Loucy (cell line): ENCODE measurements around the gene MYO1D.
A peak's percentile ranks its signal among the peaks of the same experiment; 100 is the strongest.
"Not testable (repeated sequence)": the region's sequence is repeated elsewhere in the genome, so short reads cannot be mapped to it uniquely, and the experiment has no call there.

ENCODE experiments used
- H2AFZ ChIP-seq: fragments of 200-600 bp; sonication (generic); 2 replicates; pipeline ENCODE4 v1.6.0; 2016; ENCODE audit warnings: antibody characterized with exemption, mild to moderate bottlenecking, low read length, moderate library complexity
- H3F3A ChIP-seq: fragments of 200-600 bp; 2 replicates; pipeline ENCODE4 v1.6.0; 2016; ENCODE audit warnings: antibody characterized with exemption, low read depth, mild to moderate bottlenecking
- H3K27me3 ChIP-seq: fragments of 200-600 bp; sonication (generic); 2 replicates; pipeline ENCODE4 v1.6.1; 2014; ENCODE audit warnings: low read length, mild to moderate bottlenecking; ENCODE audit not compliant: insufficient read depth, poor library complexity, severe bottlenecking
- H3K36me3 ChIP-seq: fragments of 200-600 bp; sonication (generic); 2 replicates; pipeline ENCODE4 v1.6.1; 2016; ENCODE audit warnings: low read length; ENCODE audit not compliant: insufficient read depth
- H3K4me1 ChIP-seq: fragments of 200-600 bp; sonication (generic); 2 replicates; pipeline ENCODE4 v1.5.1; 2014; ENCODE audit warnings: low read length, mild to moderate bottlenecking; ENCODE audit not compliant: insufficient read depth, poor library complexity, severe bottlenecking
- H3K4me2 ChIP-seq: fragments of 200-600 bp; sonication (generic); 2 replicates; pipeline ENCODE4 v1.6.0; 2014; ENCODE audit warnings: antibody characterized with exemption, low read length, low read depth, mild to moderate bottlenecking; ENCODE audit not compliant: poor library complexity, severe bottlenecking
- H3K4me3 ChIP-seq: fragments of 200-600 bp; sonication (generic); 2 replicates; pipeline ENCODE4 v1.5.1; 2014; ENCODE audit warnings: low read length, mild to moderate bottlenecking, mixed read lengths; ENCODE audit not compliant: poor library complexity, severe bottlenecking
- H3K79me2 ChIP-seq: fragments of 200-600 bp; sonication (generic); 2 replicates; pipeline ENCODE4 v1.6.1; 2014; ENCODE audit warnings: low read length; ENCODE audit not compliant: insufficient read depth
- H3K9ac ChIP-seq: fragments of 200-600 bp; sonication (generic); 2 replicates; pipeline ENCODE4 v1.6.0; 2014; ENCODE audit warnings: mild to moderate bottlenecking, low read depth, low read length, moderate library complexity; ENCODE audit not compliant: poor library complexity, severe bottlenecking
- H3K9me2 ChIP-seq: fragments of 200-600 bp; sonication (generic); replicated peaks from 2 replicates; pipeline ENCODE4 v1.6.1; 2016; ENCODE audit warnings: low read depth, low read length, mixed read lengths
- H3K9me3 ChIP-seq: fragments of 200-600 bp; sonication (generic); 2 replicates; pipeline ENCODE4 v1.6.1; 2014; ENCODE audit warnings: mild to moderate bottlenecking, antibody characterized with exemption, low read length, low read depth; ENCODE audit not compliant: insufficient read depth
- H4K20me1 ChIP-seq: fragments of 200-600 bp; sonication (generic); 2 replicates; pipeline ENCODE4 v1.6.0; 2014; ENCODE audit warnings: antibody characterized with exemption, low read length, mild to moderate bottlenecking; ENCODE audit not compliant: insufficient read depth, poor library complexity, severe bottlenecking
- CTCF ChIP-seq: fragments of 200-600 bp; sonication (generic); conservative IDR thresholded peaks from 2 replicates; pipeline ENCODE4 v1.5.1; 2014; ENCODE audit warnings: mild to moderate bottlenecking, antibody characterized with exemption, low read length
- EZH2phosphoT487 ChIP-seq: fragments of 200-600 bp; IDR thresholded peaks from 2 replicates; pipeline ENCODE4 v1.6.1; 2018; ENCODE audit warnings: antibody characterized with exemption, mild to moderate bottlenecking, moderate library complexity, borderline replicate concordance

Gene MYO1D

GRCh38 chr17:32451879-32452278 lies 425.0 kb downstream of the MYO1D start:
- Histone ChIP-seq H3K27me3 (no peaks in the 10 kb centered on the region), H3K4me1 (peaks cover 29% of the 10 kb centered on the region), H2AFZ (no peak overlapping the region), H3K9ac (no peak overlapping the region), H3K9me2 (no peaks in the 10 kb centered on the region), H3F3A (no peaks in the 10 kb centered on the region), H4K20me1 (peaks cover 47% of the 10 kb centered on the region), H3K9me3 (no peaks in the 10 kb centered on the region), H3K79me2 (peaks cover 72% of the 10 kb centered on the region), H3K4me3 (no peak overlapping the region), H3K4me2 (no peak overlapping the region), H3K36me3 (peaks cover 76% of the 10 kb centered on the region)
- no peak for TF ChIP-seq EZH2phosphoT487

- peaks cover 65% of the 10 kb centered on the region for H3K36me3 ChIP-seq
- H3K4me2 ChIP-seq: peak overlapping the region; percentile 80
- not testable (repeated sequence) for H3K9me2 ChIP-seq, H3K27me3 ChIP-seq, H3K9ac ChIP-seq, H2AFZ ChIP-seq, H3F3A ChIP-seq, H3K9me3 ChIP-seq, H3K4me3 ChIP-seq
- peaks cover 62% of the 10 kb centered on the region for H4K20me1 ChIP-seq
- H3K79me2 ChIP-seq: peaks cover 82% of the 10 kb centered on the region
- H3K4me1 ChIP-seq: peaks cover 44% of the 10 kb centered on the region
Measured at GRCh38 chr17:32450379-32450778, 426.5 kb downstream of the MYO1D start.

GRCh38 chr17:32449963-32450362 lies 427.0 kb downstream of the MYO1D start:
- Histone ChIP-seq H3K9me2 (no peaks in the 10 kb centered on the region), H4K20me1 (peaks cover 64% of the 10 kb centered on the region), H3K79me2 (peaks cover 82% of the 10 kb centered on the region), H3K27me3 (no peaks in the 10 kb centered on the region), H3F3A (no peaks in the 10 kb centered on the region), H3K36me3 (peaks cover 60% of the 10 kb centered on the region), H3K9ac (no peak overlapping the region), H3K9me3 (no peaks in the 10 kb centered on the region), H3K4me2 (peak overlapping the region; percentile 80), H3K4me1 (peaks cover 45% of the 10 kb centered on the region), H2AFZ (no peak overlapping the region), H3K4me3 (no peak overlapping the region)
- TF ChIP-seq EZH2phosphoT487 (no peak), CTCF (no peak)

- H3F3A ChIP-seq: no peaks in the 10 kb centered on the region
- no peaks in the 10 kb centered on the region for H3K9me3 ChIP-seq
- peaks cover 30% of the 10 kb centered on the region for H3K36me3 ChIP-seq
- H3K9ac ChIP-seq: peak overlapping the region; percentile 96
- peaks cover 45% of the 10 kb centered on the region for H3K4me1 ChIP-seq
- TF ChIP-seq CTCF (no peak), EZH2phosphoT487 (no peak)
- peak overlapping the region; percentile 95 for H3K4me3 ChIP-seq
- H3K4me2 ChIP-seq: peak overlapping the region; percentile 80
- peaks cover 4% of the 10 kb centered on the region for H3K27me3 ChIP-seq
- H3K79me2 ChIP-seq: peaks cover 71% of the 10 kb centered on the region
- H2AFZ ChIP-seq: no peak overlapping the region
- H4K20me1 ChIP-seq: peaks cover 50% of the 10 kb centered on the region
- no peaks in the 10 kb centered on the region for H3K9me2 ChIP-seq
Measured at GRCh38 chr17:32446949-32447348, 430.0 kb downstream of the MYO1D start.
